Effector memory CD4-positive, alpha-beta T cell (primary cell): Measurements from ENCODE around the gene SOD1.

ENCODE experiments used
- DNase-seq, 3 donors: peaks; one replicate each; pipeline ENCODE4 v3.0.0-alpha.2; 2020
- H3K27ac ChIP-seq: 2 replicates; pipeline ENCODE4 v1.7.0; 2013; ENCODE audit warnings: mild to moderate bottlenecking, low read length, moderate library complexity; ENCODE audit not compliant: insufficient read depth, poor library complexity, severe bottlenecking
- H3K27me3 ChIP-seq: replicated peaks from 2 replicates; pipeline ENCODE4 v1.7.0; 2013; ENCODE audit warnings: mild to moderate bottlenecking, low read length; ENCODE audit not compliant: insufficient read depth, control insufficient read depth, poor library complexity, severe bottlenecking
- H3K36me3 ChIP-seq: 2 replicates; pipeline ENCODE4 v1.7.0; 2013; ENCODE audit warnings: mild to moderate bottlenecking, low read length, moderate library complexity; ENCODE audit not compliant: control insufficient read depth, insufficient read depth
- H3K4me1 ChIP-seq: 2 replicates; pipeline ENCODE4 v1.7.0; 2013; ENCODE audit warnings: low read length, mild to moderate bottlenecking; ENCODE audit not compliant: control insufficient read depth, insufficient read depth, poor library complexity, severe bottlenecking
- H3K4me3 ChIP-seq: 2 replicates; pipeline ENCODE4 v1.7.0; 2013; ENCODE audit warnings: low read length, low read depth, mild to moderate bottlenecking; ENCODE audit not compliant: insufficient read depth, poor library complexity, severe bottlenecking
- H3K9me3 ChIP-seq: 2 replicates; pipeline ENCODE4 v1.7.0; 2013; ENCODE audit warnings: mild to moderate bottlenecking, low read length, moderate library complexity; ENCODE audit not compliant: control insufficient read depth

SOD1 gene

GRCh38 chr21:31677047-31677446, 17.6 kb downstream of the SOD1 start:
- H3K27me3 ChIP-seq: no peaks in the 10 kb centered on the region
- no peak for DNase-seq
- H3K36me3 ChIP-seq: peaks cover 17% of the 10 kb centered on the region
- no peak overlapping the region for H3K27ac ChIP-seq
- no peaks in the 10 kb centered on the region for H3K4me1 ChIP-seq
- H3K9me3 ChIP-seq: no peaks in the 10 kb centered on the region
- no peak overlapping the region for H3K4me3 ChIP-seq

DNA sequence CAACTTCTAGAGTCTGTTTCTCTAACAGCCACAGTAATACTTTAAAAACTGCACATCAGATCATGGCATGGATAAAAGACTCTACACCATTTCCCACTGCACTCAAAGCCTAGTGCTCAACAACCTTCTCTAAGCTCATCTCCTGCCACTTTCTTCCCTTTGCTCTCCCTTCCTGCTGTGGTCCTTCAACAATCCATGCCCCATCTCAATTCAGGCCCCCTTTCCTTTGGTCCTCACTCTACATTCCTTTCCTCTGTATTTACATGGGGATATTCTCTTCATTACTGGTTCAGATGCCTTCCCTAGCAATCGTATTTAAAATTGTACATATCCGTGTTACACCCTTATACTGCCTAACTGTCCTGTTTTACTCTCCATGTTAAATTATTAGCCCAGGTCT, 19.0 kb downstream of the SOD1 start:
- Histone ChIP-seq H3K4me3 (no peak overlapping the region), H3K36me3 (peaks cover 19% of the 10 kb centered on the region), H3K4me1 (no peaks in the 10 kb centered on the region), H3K9me3 (no peaks in the 10 kb centered on the region), H3K27ac (no peak overlapping the region), H3K27me3 (no peaks in the 10 kb centered on the region)
- no peak for DNase-seq

DNA sequence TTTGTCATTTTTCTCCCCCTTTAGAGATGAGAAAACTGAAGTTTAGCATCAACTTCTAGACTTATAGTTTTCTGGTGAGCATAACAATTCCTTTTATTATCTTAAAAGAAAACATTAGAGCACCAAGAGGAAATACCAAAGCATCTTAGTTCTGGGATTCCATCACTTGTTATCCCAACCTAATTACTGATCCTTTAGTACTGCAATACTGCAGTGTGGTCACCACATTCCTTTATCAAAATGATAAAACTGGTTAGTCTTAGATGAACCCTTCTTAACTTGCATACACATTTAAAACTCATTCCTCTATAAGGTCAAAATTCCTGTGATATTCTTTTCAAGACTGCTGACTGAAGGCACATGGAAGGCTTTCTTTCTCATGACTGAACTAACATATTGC, 23.1 kb downstream of the SOD1 start:
- Histone ChIP-seq H3K4me3 (no peak overlapping the region), H3K27ac (no peak overlapping the region), H3K36me3 (peaks cover 48% of the 10 kb centered on the region), H3K27me3 (no peaks in the 10 kb centered on the region), H3K9me3 (no peaks in the 10 kb centered on the region), H3K4me1 (no peaks in the 10 kb centered on the region)
- DNase-seq: no peak

GRCh38 chr21:31683029-31683428, 23.5 kb downstream of the SOD1 start:
- DNase-seq: no peak
- Histone ChIP-seq H3K27ac (no peak overlapping the region), H3K4me1 (no peaks in the 10 kb centered on the region), H3K36me3 (peaks cover 48% of the 10 kb centered on the region), H3K27me3 (no peaks in the 10 kb centered on the region), H3K9me3 (no peaks in the 10 kb centered on the region), H3K4me3 (no peak overlapping the region)

DNA sequence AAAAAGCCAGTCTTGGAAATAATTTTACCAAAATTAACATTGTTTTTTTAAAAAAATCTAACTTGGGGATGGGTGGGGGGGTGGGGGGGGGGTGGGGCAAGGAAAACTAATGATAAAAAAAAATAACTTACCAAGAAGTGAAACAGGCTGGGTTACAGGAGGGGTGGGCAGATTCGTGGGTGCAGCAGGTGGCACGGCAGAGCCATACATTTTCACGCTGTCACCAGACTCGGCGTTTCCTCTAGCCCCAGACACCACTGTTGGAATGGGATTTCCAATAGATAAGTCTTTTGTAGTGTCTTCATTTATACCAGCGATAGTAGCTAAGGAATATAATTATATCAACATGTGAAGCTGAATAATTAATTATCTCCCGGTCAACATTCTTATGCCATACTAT, 25.4 kb downstream of the SOD1 start:
- DNase-seq: no peak

GRCh38 chr21:31686272-31686915, 26.9 kb downstream of the SOD1 start:
- Histone ChIP-seq H3K27me3 (no peaks in the 10 kb centered on the region), H3K4me3 (no peak overlapping the region), H3K36me3 (peaks cover 54% of the 10 kb centered on the region), H3K4me1 (no peaks in the 10 kb centered on the region), H3K27ac (no peak overlapping the region), H3K9me3 (no peaks in the 10 kb centered on the region)
- DNase-seq: no peak

More for the DNA sequence above, 25.4 kb downstream of the SOD1 start:
- Histone ChIP-seq H3K4me1 (no peaks in the 10 kb centered on the region), H3K9me3 (no peaks in the 10 kb centered on the region), H3K36me3 (peaks cover 49% of the 10 kb centered on the region), H3K4me3 (no peak overlapping the region), H3K27me3 (no peaks in the 10 kb centered on the region), H3K27ac (no peak overlapping the region)

GRCh38 chr21:31687108-31687507, 27.6 kb downstream of the SOD1 start:
- Histone ChIP-seq H3K4me1 (no peaks in the 10 kb centered on the region), H3K4me3 (no peak overlapping the region), H3K9me3 (no peaks in the 10 kb centered on the region), H3K36me3 (peaks cover 58% of the 10 kb centered on the region), H3K27ac (no peak overlapping the region), H3K27me3 (no peaks in the 10 kb centered on the region)
- no peak for DNase-seq

- peaks cover 61% of the 10 kb centered on the region for H3K36me3 ChIP-seq
- no peak overlapping the region for H3K4me3 ChIP-seq
- no peaks in the 10 kb centered on the region for H3K4me1 ChIP-seq
- H3K27ac ChIP-seq: no peak overlapping the region
- no peaks in the 10 kb centered on the region for H3K27me3 ChIP-seq
- H3K9me3 ChIP-seq: no peaks in the 10 kb centered on the region
- no peak for DNase-seq
Measured at GRCh38 chr21:31688603-31689368, 29.3 kb downstream of the SOD1 start.

DNA sequence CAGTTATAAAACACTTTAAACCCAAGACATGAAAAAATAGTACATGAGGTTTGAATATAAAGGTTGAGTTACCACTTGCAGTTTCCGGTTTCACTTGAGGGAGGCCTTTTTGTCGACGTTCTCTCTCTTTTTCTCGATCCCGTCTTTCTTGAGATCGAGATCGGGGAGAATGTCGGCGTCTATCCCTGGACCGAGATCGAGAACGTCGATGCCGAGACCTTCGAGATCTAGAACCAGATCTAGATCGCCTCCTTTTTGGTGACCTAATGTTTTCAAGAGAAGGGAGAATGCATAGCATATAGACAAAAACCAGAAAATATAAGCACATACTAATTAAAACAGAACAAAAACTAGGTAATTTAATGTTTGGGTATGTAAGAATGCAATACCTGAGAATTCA, 33.7 kb downstream of the SOD1 start:
- Histone ChIP-seq H3K27me3 (no peaks in the 10 kb centered on the region), H3K36me3 (peaks cover 66% of the 10 kb centered on the region), H3K27ac (no peak overlapping the region), H3K4me3 (no peak overlapping the region), H3K9me3 (no peaks in the 10 kb centered on the region), H3K4me1 (no peaks in the 10 kb centered on the region)
- DNase-seq: no peak

DNA sequence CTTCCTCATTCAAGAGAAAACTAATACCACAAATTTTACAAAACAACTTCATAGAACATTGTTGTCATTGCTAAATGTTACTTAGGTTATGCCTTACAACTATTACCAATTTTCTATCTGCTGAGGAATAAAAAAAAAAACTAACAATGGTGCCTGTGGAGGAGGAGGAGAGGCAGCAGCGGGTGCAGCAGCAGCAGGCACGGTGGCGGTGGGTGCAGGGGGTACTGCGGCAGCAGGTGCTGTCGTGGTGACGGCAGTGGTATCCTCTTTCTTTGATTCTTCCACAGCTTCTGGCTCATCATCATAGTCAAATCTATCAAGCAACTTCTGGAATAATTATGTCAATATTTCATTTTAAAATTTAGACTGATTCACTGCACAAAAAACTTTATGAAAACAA, 36.9 kb downstream of the SOD1 start:
- H3K4me1 ChIP-seq: no peaks in the 10 kb centered on the region
- no peak overlapping the region for H3K27ac ChIP-seq
- H3K4me3 ChIP-seq: no peak overlapping the region
- H3K36me3 ChIP-seq: peaks cover 73% of the 10 kb centered on the region
- H3K27me3 ChIP-seq: no peaks in the 10 kb centered on the region
- no peak for DNase-seq
- no peaks in the 10 kb centered on the region for H3K9me3 ChIP-seq
